Ascending aorta (tissue), 2 donors: ENCODE results near the gene KLRF2. TPM values are rescaled to one million over a fixed set of nuclear protein-coding genes. Genes with fewer than 3 reads are reported as not detected.

Experiments
- DNase-seq, 2 donors: peaks; one replicate each; pipeline ENCODE4 v3.0.0-alpha.2; 2019; ENCODE audit warnings: low spot score in 2 of 2
- H3K27ac ChIP-seq, 2 donors: fragments of 200-600 bp; sonication (generic); one replicate each; pipeline ENCODE4 v1.5.1; 2016 to 2017; ENCODE audit warnings: mild to moderate bottlenecking in 1 of 2
- H3K27me3 ChIP-seq: fragments of 200-600 bp; sonication (generic); one replicate; pipeline ENCODE4 v1.5.1; 2017
- H3K36me3 ChIP-seq, 2 donors: fragments of 200-600 bp; sonication (generic); one replicate each; pipeline ENCODE4 v1.5.1; 2016
- H3K4me1 ChIP-seq, 2 donors: fragments of 200-600 bp; sonication (generic); one replicate each; pipeline ENCODE4 v1.5.1; 2016 to 2017; ENCODE audit warnings: mild to moderate bottlenecking in 1 of 2
- H3K4me3 ChIP-seq, 2 donors: fragments of 200-600 bp; sonication (generic); one replicate each; pipeline ENCODE4 v1.5.1; 2016 to 2017; ENCODE audit warnings: mild to moderate bottlenecking in 1 of 2
- H3K9me3 ChIP-seq, 2 donors: fragments of 200-600 bp; sonication (generic); one replicate each; pipeline ENCODE4 v1.5.1; 2016
- intact Hi-C: fragments of 100-400 bp; cut with DNase I; formaldehyde crosslinking; loops from one replicate; pipeline ENCODE4 v1.15.1; 2023
- total RNA-seq: library from RNA; depleted of rRNA; stranded (reverse); fragments of >200 nt; gene quantifications from one replicate; pipeline ENCODE4 v1.1.0, GENCODE V29; 2016
- TF ChIP-seq, protein P1 (sequence below), 3 experiments: fragments of 200-600 bp in 2 of 3; fragments of 450-650 bp in 1 of 3; sonication (generic) in 2 of 3; IDR thresholded peaks; one replicate each; pipeline ENCODE4 v1.5.1; 2016 to 2019; ENCODE audit warnings: antibody characterized with exemption in 3 of 3, mild to moderate bottlenecking in 1 of 3, moderate library complexity in 1 of 3

KLRF2 gene
- total RNA-seq, 1 donor from 2014 or later = not detected

DNA sequence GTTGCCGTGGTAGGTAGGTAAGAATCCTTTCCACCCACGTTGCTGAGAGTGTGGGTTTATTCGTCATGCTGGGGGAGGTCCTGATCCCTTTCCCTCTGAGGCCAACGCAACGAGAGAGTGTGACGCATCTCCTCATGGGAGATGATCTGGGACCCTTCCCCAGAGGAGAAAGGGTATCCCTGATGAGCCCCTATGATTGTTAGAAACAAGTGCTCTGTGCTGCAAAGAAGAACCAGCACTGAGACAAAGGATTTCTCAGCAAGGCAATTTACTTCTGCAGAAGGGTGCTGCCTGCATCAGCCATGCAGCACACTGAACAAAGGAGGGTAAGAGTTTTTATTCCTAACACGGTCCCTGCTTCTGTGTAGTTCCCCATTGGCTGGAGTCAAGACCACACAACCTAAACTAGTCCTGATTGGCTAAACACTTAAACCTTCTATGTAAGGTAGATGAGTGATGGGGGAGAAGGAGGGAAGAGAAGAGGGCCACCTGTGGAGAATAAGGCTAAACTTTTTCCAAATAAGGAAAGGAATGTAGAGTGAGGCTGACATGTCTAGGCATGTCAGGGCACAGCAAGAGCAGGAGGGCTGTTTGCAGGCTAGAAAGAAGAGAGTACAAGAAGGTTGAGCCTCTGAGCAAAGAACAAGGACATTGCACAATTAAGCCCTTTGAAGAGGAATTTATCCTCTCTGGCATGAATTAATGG is 29.6 kb downstream of the KLRF2 start:
- no peaks in the 10 kb centered on the region for H3K27me3 ChIP-seq
- TF ChIP-seq, protein P1, sequence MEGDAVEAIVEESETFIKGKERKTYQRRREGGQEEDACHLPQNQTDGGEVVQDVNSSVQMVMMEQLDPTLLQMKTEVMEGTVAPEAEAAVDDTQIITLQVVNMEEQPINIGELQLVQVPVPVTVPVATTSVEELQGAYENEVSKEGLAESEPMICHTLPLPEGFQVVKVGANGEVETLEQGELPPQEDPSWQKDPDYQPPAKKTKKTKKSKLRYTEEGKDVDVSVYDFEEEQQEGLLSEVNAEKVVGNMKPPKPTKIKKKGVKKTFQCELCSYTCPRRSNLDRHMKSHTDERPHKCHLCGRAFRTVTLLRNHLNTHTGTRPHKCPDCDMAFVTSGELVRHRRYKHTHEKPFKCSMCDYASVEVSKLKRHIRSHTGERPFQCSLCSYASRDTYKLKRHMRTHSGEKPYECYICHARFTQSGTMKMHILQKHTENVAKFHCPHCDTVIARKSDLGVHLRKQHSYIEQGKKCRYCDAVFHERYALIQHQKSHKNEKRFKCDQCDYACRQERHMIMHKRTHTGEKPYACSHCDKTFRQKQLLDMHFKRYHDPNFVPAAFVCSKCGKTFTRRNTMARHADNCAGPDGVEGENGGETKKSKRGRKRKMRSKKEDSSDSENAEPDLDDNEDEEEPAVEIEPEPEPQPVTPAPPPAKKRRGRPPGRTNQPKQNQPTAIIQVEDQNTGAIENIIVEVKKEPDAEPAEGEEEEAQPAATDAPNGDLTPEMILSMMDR (IDR thresholded peaks at IDR 0.05) = no peak
- intact Hi-C loops = no loop called here
- no peak overlapping the region for H3K4me3 ChIP-seq
- H3K36me3 ChIP-seq = no peaks in the 10 kb centered on the region
- H3K9me3 ChIP-seq = peaks cover 8 to 16% of the 10 kb centered on the region in 2 donors
- DNase-seq = no peak
- no peak overlapping the region for H3K27ac ChIP-seq
- no peaks in the 10 kb centered on the region for H3K4me1 ChIP-seq

DNA sequence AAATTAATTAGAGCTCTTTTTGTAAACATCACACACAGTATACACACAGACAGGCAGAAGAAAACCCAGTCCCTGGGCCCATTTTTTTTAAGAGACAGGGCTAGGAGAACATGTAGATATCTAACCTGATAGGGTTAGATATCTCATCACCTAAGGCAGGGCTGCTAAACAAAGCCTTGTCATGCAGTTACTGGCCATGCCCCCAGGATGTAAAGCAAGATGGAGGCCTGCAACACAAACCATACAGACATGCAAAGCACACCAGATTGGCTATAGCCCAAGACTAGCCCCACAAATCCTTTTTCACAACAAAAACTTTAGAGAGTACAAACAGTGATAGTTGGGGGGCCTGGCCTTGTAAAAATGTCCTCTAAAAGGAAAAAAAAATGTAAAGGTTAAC is 30.4 kb downstream of the KLRF2 start:
- no peak overlapping the region for H3K27ac ChIP-seq
- no peak for DNase-seq
- no peaks in the 10 kb centered on the region for H3K4me1 ChIP-seq
- H3K4me3 ChIP-seq = no peak overlapping the region
- TF ChIP-seq, protein P1 (IDR thresholded peaks at IDR 0.05) = no peak
- no peaks in the 10 kb centered on the region for H3K36me3 ChIP-seq
- H3K9me3 ChIP-seq = peaks cover 8 to 16% of the 10 kb centered on the region in 2 donors
- intact Hi-C loops = no loop called here
- H3K27me3 ChIP-seq = no peaks in the 10 kb centered on the region

DNA sequence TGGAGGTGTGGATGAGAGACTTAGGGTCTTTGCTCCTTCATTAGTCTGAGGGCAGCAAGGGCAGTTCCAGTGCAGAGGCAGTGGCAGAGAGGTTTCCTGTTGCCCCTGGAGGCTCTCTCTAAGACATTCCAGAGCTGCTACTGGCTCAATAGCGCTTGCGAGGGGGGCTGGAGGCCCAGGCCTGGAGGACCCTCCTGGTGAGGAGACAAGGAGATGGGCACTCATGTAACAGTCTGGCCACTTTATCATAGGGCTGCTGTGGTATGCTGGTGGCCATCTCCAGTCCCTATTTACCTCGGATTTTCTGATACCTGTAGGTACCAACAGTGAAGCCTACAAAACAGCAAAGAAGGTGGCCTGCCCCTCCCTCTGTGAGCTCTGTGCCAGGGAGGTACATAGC is 38.2 kb downstream of the KLRF2 start:
- Histone ChIP-seq H3K9me3 (no peaks in the 10 kb centered on the region), H3K4me3 (no peak overlapping the region), H3K4me1 (no peaks in the 10 kb centered on the region), H3K36me3 (no peaks in the 10 kb centered on the region), H3K27me3 (no peaks in the 10 kb centered on the region), H3K27ac (no peak overlapping the region)
- no peak for DNase-seq
- TF ChIP-seq, protein P1 (IDR thresholded peaks at IDR 0.05) = no peak
- intact Hi-C loops = no loop called here

DNA sequence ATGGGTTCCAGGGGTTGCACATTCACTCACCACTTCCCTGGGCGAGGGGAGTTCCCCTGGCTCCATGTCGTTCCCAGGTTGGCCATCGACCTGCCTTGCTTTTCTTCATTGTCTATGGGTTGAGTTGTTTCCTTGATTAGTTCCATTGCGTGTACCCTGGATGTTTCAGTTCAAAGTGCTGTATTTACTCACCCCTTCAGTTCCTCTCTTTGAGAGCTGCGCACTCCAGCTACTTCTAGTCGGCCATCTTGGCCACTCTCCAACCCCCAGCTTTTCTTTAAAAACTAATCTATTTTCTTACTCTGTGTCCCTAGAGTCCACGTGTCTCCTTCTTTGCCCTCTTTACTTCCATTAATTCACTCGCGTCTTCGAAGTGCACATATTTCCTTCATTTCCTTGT is 39.2 kb downstream of the KLRF2 start:
- no peak for DNase-seq
- TF ChIP-seq, protein P1 (IDR thresholded peaks at IDR 0.05) = no peak
- intact Hi-C loops = no loop called here
- Histone ChIP-seq H3K4me3 (no peak overlapping the region), H3K9me3 (no peaks in the 10 kb centered on the region), H3K4me1 (no peaks in the 10 kb centered on the region), H3K36me3 (no peaks in the 10 kb centered on the region), H3K27ac (no peak overlapping the region), H3K27me3 (no peaks in the 10 kb centered on the region)

DNA sequence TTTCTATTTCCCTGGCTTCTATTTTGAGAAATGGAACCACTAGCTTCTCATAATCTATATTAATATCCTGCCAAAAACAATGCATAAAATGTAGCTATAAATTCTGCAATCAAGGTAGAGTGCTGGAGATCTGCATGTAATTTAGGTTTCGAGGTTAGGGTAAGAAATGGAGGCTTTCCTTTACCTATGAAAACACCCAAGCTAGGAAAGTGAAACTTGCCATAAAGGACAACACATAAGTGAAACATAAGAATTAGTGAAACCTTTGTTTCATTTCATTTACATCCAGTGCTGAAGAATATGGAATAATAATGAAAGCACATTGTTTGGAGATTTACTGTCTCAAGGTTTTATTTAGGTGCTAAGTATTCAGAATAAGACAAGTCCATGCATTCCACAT is 41.1 kb downstream of the KLRF2 start:
- Histone ChIP-seq H3K4me3 (no peak overlapping the region), H3K9me3 (no peaks in the 10 kb centered on the region)
- TF ChIP-seq, protein P1 (IDR thresholded peaks at IDR 0.05) = no peak

More for the DNA sequence above, 41.1 kb downstream of the KLRF2 start:
- no peaks in the 10 kb centered on the region for H3K27me3 ChIP-seq
- DNase-seq = no peak
- no peaks in the 10 kb centered on the region for H3K36me3 ChIP-seq
- intact Hi-C loops = no loop called here
- no peaks in the 10 kb centered on the region for H3K4me1 ChIP-seq
- H3K27ac ChIP-seq = no peak overlapping the region
